ENCODE data around the gene TBC1D17.

- no peak for TF ChIP-seq CTCF (optimal IDR thresholded peaks at IDR 0.05 in 1 of 3, IDR thresholded peaks at IDR 0.05 in 1 of 3, conservative IDR thresholded peaks at IDR 0.05 in 1 of 3; ENCODE audit: extremely low read depth in 1 of 3, insufficient read depth in 2 of 3, low read length in 3 of 3)
- TF ChIP-seq EZH2 (IDR thresholded peaks at IDR 0.05; ENCODE audit: low read length): no peak
Observed at GRCh38 chr19:49881672-49882394, 4.3 kb downstream of the TBC1D17 start.
